Neural crest cell (in vitro differentiated cells): ENCODE measurements around the gene PLCB1. TPM values are rescaled to one million over a fixed set of nuclear protein-coding genes. Genes with fewer than 3 reads are reported as not detected.

Source experiments
- DNase-seq: peaks from one replicate; pipeline ENCODE4 v3.0.0; 2021; ENCODE audit warnings: low read depth, mixed read lengths, low spot score
- H3K27ac Mint-ChIP-seq: one replicate; pipeline ENCODE4 v1.8.0; 2021; ENCODE audit warnings: mild to moderate bottlenecking, mixed read lengths; ENCODE audit not compliant: unreplicated experiment
- H3K27me3 Mint-ChIP-seq: 2 replicates; pipeline ENCODE4 v1.8.0; 2021; ENCODE audit warnings: low read depth, mild to moderate bottlenecking, mixed read lengths
- H3K36me3 Mint-ChIP-seq: 2 replicates; pipeline ENCODE4 v1.8.0; 2021; ENCODE audit warnings: low read depth, mild to moderate bottlenecking, mixed read lengths
- H3K4me1 Mint-ChIP-seq: 2 replicates; pipeline ENCODE4 v1.8.0; 2021; ENCODE audit warnings: mixed read lengths
- H3K4me3 Mint-ChIP-seq: one replicate; pipeline ENCODE4 v1.8.0; 2021; ENCODE audit warnings: mild to moderate bottlenecking, mixed read lengths
- H3K9me3 Mint-ChIP-seq: 2 replicates; pipeline ENCODE4 v1.8.0; 2021; ENCODE audit warnings: mixed read lengths
- total RNA-seq: library from RNA; stranded (reverse); gene quantifications from 2 replicates; pipeline ENCODE4 v1.2.1, GENCODE V29; 2021
- TF ChIP-seq, protein P1 (sequence below): fragments of 200-600 bp; sonication (generic); conservative IDR thresholded peaks from 2 replicates; pipeline ENCODE4 v1.5.0; 2021; ENCODE audit warnings: antibody characterized with exemption, mild to moderate bottlenecking

PLCB1 gene
- total RNA-seq, 1 donor from 2014 or later = 13.7 TPM

DNA sequence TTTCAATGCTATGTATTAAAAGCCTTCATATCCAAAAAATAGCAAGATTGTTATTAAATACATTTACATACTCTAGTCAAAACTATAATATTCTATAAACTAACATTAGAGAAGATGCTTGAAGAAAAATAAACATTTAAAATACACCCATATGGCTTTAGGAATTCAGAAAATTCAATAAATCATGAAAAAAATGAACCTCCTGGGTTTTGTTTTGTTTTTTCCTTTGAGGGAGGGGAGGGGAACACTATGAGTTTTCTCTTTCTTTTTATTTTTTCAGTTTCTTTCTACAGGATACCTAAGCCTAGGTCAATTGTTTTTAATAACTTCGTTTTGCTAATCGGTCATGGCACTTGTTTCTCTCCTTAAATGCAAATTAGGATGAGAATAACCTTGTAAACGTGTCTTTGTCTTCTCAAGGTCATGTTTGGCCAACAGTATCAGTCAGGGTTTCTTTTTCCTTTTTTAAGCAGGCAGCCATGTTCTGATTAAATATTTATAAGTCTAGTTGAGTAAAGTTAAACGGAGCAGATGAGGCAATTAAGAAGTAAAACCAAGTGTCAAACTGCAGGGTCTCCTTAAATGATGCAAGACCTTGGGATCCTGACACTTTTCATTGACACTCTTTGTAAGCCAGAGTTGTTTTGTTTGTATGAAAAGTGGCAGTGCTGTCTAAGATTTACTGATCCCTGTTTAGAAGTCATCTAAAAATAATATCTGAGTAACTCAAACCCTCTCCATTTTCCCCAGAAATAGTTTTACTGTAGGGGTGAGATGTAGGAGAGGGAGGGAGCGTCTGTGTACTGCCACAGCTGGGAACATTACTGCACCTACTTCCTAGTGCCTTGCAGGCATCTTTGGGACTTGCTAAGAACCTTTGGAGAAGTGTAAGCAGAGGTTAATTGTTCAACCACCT is 392.3 kb downstream of the PLCB1 start:
- no peaks in the 10 kb centered on the region for H3K36me3 Mint-ChIP-seq
- peaks cover 13% of the 10 kb centered on the region for H3K4me1 Mint-ChIP-seq
- no peak overlapping the region for H3K27ac Mint-ChIP-seq
- TF ChIP-seq, protein P1, sequence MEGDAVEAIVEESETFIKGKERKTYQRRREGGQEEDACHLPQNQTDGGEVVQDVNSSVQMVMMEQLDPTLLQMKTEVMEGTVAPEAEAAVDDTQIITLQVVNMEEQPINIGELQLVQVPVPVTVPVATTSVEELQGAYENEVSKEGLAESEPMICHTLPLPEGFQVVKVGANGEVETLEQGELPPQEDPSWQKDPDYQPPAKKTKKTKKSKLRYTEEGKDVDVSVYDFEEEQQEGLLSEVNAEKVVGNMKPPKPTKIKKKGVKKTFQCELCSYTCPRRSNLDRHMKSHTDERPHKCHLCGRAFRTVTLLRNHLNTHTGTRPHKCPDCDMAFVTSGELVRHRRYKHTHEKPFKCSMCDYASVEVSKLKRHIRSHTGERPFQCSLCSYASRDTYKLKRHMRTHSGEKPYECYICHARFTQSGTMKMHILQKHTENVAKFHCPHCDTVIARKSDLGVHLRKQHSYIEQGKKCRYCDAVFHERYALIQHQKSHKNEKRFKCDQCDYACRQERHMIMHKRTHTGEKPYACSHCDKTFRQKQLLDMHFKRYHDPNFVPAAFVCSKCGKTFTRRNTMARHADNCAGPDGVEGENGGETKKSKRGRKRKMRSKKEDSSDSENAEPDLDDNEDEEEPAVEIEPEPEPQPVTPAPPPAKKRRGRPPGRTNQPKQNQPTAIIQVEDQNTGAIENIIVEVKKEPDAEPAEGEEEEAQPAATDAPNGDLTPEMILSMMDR = no peak
- no peak overlapping the region for H3K4me3 Mint-ChIP-seq
- H3K27me3 Mint-ChIP-seq = no peaks in the 10 kb centered on the region
- DNase-seq = no peak
- no peaks in the 10 kb centered on the region for H3K9me3 Mint-ChIP-seq

DNA sequence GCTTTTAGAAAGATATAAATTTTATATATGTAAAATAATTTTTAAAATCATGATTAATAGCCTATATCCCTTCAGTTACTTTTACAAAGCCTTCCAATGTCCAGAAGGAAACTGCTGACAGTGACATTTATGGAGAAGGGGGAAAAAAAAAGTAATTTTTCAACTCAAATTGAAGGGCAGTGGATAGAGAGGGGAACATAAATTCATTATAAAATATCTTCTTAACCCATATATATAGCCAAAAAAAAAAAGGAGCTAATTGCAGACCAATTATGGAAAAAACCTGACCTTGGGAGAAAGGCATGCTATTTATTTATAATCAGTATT is 392.9 kb downstream of the PLCB1 start:
- TF ChIP-seq, protein P1 = no peak
- DNase-seq = no peak
- H3K4me3 Mint-ChIP-seq = no peak overlapping the region
- no peaks in the 10 kb centered on the region for H3K36me3 Mint-ChIP-seq
- no peak overlapping the region for H3K27ac Mint-ChIP-seq
- no peaks in the 10 kb centered on the region for H3K9me3 Mint-ChIP-seq
- H3K27me3 Mint-ChIP-seq = no peaks in the 10 kb centered on the region
- H3K4me1 Mint-ChIP-seq = peaks cover 8% of the 10 kb centered on the region

DNA sequence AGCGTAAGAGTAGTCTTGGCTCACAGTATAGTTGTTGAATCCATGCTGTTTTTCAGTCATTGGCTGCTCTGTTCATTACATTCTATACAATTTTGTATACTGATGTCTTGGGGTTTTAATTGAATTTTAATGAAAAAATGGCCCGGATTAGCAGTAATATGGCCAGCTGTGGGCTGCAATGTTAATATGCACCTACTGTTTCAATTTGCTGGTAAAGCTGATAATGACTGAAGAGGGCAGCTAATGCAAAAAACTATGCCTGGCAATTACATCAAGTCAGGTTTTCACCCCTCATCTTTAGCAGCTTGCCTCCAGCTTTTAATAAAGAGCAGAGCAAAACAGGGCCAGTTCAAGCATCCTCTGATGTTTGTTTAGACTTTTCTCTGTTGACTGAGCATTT is 394.5 kb downstream of the PLCB1 start:
- no peak for DNase-seq
- peaks cover 8% of the 10 kb centered on the region for H3K4me1 Mint-ChIP-seq
- H3K36me3 Mint-ChIP-seq = no peaks in the 10 kb centered on the region
- H3K4me3 Mint-ChIP-seq = no peak overlapping the region
- no peaks in the 10 kb centered on the region for H3K27me3 Mint-ChIP-seq
- H3K9me3 Mint-ChIP-seq = no peaks in the 10 kb centered on the region
- TF ChIP-seq, protein P1 = no peak
- no peak overlapping the region for H3K27ac Mint-ChIP-seq

DNA sequence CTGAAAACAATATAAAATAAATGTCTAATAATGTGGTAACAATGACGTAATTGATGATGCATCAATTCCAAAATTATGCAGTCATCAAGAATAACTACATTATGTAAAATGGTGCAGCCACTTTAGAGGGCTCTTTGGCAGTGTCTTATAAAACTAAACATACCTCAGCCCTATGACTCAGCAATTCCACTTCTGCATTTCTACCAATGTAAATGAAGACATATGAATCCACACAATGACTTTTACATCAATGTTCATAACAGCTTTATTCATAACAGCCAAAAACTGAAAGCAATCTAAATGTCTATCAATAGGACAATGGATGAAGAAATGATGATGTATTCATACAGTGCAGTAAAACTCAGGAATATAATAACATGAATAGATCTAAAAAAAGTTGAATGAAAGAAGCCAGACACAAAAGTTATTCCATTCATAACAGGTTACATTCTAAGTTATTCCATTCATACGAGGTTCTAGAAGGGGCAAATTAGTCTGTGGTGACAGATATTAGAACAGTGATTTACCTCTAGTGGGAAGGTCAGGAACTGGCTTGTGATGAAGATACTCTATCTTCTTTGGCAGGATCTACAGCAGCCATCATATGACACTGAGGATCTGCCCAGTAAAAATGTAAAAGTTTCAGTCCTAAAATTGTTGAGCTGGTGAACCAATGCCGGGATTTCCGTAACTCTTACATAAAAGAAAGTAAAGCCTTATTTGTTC is 396.1 kb downstream of the PLCB1 start:
- Mint-ChIP-seq H3K9me3 (no peaks in the 10 kb centered on the region), H3K4me1 (peaks cover 8% of the 10 kb centered on the region), H3K27me3 (no peaks in the 10 kb centered on the region), H3K27ac (no peak overlapping the region), H3K4me3 (no peak overlapping the region), H3K36me3 (no peaks in the 10 kb centered on the region)
- TF ChIP-seq, protein P1 = no peak
- DNase-seq = no peak

DNA sequence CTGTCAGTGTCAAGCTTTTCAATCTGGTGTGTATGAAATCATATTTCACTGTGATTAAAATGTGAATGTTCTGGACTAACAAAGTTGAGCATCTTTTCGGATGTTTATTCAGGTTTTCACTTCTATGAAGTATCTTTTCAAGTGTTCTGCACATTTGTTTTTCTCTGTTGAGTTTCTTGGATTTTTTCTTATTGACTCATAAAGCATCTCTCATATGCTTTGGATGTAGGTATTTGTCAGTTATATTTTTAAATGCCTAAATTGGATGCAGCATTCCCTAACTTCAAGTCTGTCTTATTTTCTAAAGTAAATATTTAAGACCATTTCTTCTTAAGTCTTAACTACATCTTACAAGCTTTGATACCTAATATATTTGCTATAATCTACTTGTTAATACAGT is 398.0 kb downstream of the PLCB1 start:
- Mint-ChIP-seq H3K4me1 (no peaks in the 10 kb centered on the region), H3K36me3 (no peaks in the 10 kb centered on the region), H3K27me3 (no peaks in the 10 kb centered on the region), H3K4me3 (no peak overlapping the region), H3K9me3 (no peaks in the 10 kb centered on the region), H3K27ac (no peak overlapping the region)
- TF ChIP-seq, protein P1 = no peak
- DNase-seq = no peak
